Central memory CD8-positive, alpha-beta T cell (primary cell): ENCODE measurements around the gene KRTAP10-2.
"Not testable (repeated sequence)": the region's sequence is repeated elsewhere in the genome, so short reads cannot be mapped to it uniquely, and the experiment has no call there.

Experiments used
- ATAC-seq: fragments of 150-1000 bp; cut with Tn5 transposase; replicated peaks from 2 replicates; pipeline ENCODE4 v1.10.0; 2022; ENCODE audit warnings: mild to moderate bottlenecking, moderate FRiP score, moderate number of reproducible peaks; ENCODE audit not compliant: poor library complexity, severe bottlenecking; ENCODE audit errors: extremely low read depth
- DNase-seq, 2 donors: peaks; one replicate each; pipeline ENCODE4 v3.0.0; 2021; ENCODE audit warnings: low spot score in 2 of 2
- H3K27ac Mint-ChIP-seq: one replicate; pipeline ENCODE4 v1.8.0; 2022; ENCODE audit warnings: low read depth, mild to moderate bottlenecking, moderate library complexity, mixed read lengths
- H3K27me3 Mint-ChIP-seq: one replicate; pipeline ENCODE4 v1.8.0; 2022; ENCODE audit warnings: mixed read lengths
- H3K36me3 Mint-ChIP-seq: one replicate; pipeline ENCODE4 v1.8.0; 2022; ENCODE audit warnings: mild to moderate bottlenecking, moderate library complexity, mixed read lengths; ENCODE audit not compliant: insufficient read depth
- H3K4me1 Mint-ChIP-seq: one replicate; pipeline ENCODE4 v1.8.0; 2022; ENCODE audit warnings: mixed read lengths
- H3K4me3 Mint-ChIP-seq: one replicate; pipeline ENCODE4 v1.8.0; 2022; ENCODE audit warnings: mild to moderate bottlenecking, moderate library complexity, mixed read lengths
- H3K9me3 Mint-ChIP-seq: one replicate; pipeline ENCODE4 v1.8.0; 2022; ENCODE audit warnings: mixed read lengths

The KRTAP10-2 gene

GRCh38 chr21:44590897-44591800 is 39.8 kb upstream of the KRTAP10-2 start:
- H3K27ac Mint-ChIP-seq, DNase-seq, H3K9me3 Mint-ChIP-seq, ATAC-seq, H3K4me3 Mint-ChIP-seq, H3K36me3 Mint-ChIP-seq: not testable (repeated sequence)
- Mint-ChIP-seq H3K4me1 (peaks cover 10% of the 10 kb centered on the region), H3K27me3 (peaks cover 35% of the 10 kb centered on the region)

DNA sequence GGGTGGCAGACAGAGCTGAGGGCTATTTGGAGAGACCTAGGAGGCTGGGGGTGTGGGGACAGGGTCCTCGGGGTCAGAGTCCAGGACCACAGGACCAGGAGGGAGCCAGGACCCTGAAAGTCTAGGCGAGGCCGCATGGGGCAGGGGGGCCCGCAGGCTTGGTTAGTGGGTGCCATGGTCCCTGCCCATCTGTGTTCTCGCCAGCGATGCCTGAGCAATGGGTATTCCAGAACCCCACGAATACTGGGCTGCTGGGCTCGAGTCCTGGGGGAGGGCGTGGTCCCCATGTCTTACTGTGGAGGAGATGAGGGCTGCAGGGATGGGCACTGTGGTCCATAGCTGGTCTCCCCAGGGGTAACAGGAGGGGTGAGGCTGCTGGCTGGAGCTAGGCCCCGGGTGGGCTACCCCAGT is 39.0 kb upstream of the KRTAP10-2 start:
- Mint-ChIP-seq H3K4me1 (peaks cover 8% of the 10 kb centered on the region), H3K27me3 (peaks cover 44% of the 10 kb centered on the region), H3K9me3 (peaks cover 5% of the 10 kb centered on the region), H3K4me3 (no peak overlapping the region), H3K36me3 (peaks cover 4% of the 10 kb centered on the region), H3K27ac (peak overlapping the region; percentile 35)
- ATAC-seq (no peak), DNase-seq (no peak)

DNA sequence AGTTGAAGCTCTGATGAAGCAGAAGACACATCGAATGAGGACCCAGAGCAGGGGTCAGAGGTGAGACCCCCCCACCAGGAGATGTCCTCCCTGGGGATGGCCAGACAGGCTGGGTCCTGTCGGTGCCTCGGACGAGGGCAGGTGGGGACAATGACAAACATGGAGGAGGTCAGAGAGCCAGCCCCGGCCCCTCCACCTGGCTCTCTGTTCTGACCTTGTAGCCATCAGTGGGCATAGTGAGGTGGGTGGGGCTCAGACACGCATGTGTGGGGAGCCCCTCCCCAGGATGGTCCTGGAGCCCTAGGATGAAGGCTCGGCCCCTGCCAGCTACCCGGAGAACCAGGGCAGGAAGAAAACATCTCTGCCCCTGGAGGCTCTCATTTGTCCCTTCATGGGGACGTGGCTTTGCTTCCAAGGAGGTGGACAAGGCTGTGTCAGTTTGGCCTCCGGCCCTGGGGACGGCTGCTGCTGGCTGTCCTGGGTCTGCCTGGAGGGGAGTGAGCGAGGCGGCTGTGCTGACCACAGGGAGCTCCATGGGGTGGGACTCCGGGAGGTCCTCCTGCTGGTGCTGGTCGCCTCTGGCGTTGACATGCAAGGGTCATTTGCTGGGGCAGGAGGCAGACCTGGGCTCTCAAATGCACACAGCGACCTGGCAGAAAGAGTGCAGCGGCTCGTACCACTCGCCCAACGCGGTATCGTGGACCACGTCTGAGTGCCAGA is 38.4 kb upstream of the KRTAP10-2 start:
- Mint-ChIP-seq H3K27me3 (peaks cover 49% of the 10 kb centered on the region), H3K4me1 (peaks cover 4% of the 10 kb centered on the region), H3K9me3 (peaks cover 5% of the 10 kb centered on the region), H3K36me3 (peaks cover 4% of the 10 kb centered on the region), H3K27ac (peak overlapping the region; percentile 35), H3K4me3 (no peak overlapping the region)
- no peak for ATAC-seq
- no peak for DNase-seq

DNA sequence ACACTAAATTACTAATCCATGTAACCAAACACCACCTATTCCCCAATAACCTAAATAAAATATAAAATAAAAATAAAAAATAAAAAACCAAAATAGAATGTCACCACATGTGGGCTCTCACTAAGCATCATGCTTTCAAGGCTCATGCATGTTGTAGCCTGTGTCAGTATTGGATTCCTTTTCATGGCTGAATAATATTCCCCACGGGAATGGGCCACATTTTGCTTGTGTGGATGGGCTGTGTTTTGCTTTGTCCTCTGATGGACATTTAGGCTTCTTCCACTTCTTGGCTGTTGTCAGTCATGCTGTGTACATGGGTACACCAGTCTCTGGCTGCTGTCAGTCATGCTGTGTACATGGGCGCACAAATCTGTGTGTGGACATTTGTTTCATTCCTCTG is 37.8 kb upstream of the KRTAP10-2 start:
- peaks cover 4% of the 10 kb centered on the region for H3K36me3 Mint-ChIP-seq
- DNase-seq (no peak), ATAC-seq (no peak)
- no peak overlapping the region for H3K4me3 Mint-ChIP-seq
- peaks cover 5% of the 10 kb centered on the region for H3K9me3 Mint-ChIP-seq
- H3K4me1 Mint-ChIP-seq: peaks cover 4% of the 10 kb centered on the region
- peaks cover 56% of the 10 kb centered on the region for H3K27me3 Mint-ChIP-seq
- H3K27ac Mint-ChIP-seq: no peak overlapping the region

DNA sequence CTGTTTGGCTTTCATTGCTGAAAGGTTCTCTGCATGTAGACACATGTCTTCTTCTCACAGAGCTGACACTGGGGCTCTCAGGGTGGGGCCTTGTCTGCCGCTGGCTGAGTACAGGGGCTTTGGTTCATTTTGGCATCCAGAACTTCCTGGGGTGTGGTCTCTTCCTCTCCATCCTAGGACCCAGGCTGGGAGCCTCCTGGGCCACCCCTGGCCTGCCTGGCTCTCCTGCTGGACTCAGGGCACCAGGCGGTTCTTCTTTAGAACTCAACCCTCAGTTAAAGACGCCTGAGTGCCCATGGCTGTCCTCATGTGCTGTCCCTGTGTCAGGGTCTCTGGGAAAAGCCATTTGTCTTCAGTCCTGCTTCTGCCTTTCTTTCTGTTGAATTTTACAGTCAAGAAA is 34.6 kb upstream of the KRTAP10-2 start:
- peaks cover 18% of the 10 kb centered on the region for H3K9me3 Mint-ChIP-seq
- no peak overlapping the region for H3K4me3 Mint-ChIP-seq
- no peak overlapping the region for H3K27ac Mint-ChIP-seq
- peaks cover 71% of the 10 kb centered on the region for H3K27me3 Mint-ChIP-seq
- H3K4me1 Mint-ChIP-seq: no peaks in the 10 kb centered on the region
- DNase-seq (no peak), ATAC-seq (no peak)
- peaks cover 2% of the 10 kb centered on the region for H3K36me3 Mint-ChIP-seq

- Mint-ChIP-seq H3K27ac (no peak overlapping the region), H3K27me3 (peaks cover 59% of the 10 kb centered on the region), H3K4me1 (peaks cover 5% of the 10 kb centered on the region), H3K36me3 (no peaks in the 10 kb centered on the region), H3K4me3 (no peak overlapping the region), H3K9me3 (peaks cover 19% of the 10 kb centered on the region)
- DNase-seq (no peak), ATAC-seq (peak; percentile 54)
These were observed 32.5 kb upstream of the KRTAP10-2 start for GRCh38 chr21:44583800-44584147.

DNA sequence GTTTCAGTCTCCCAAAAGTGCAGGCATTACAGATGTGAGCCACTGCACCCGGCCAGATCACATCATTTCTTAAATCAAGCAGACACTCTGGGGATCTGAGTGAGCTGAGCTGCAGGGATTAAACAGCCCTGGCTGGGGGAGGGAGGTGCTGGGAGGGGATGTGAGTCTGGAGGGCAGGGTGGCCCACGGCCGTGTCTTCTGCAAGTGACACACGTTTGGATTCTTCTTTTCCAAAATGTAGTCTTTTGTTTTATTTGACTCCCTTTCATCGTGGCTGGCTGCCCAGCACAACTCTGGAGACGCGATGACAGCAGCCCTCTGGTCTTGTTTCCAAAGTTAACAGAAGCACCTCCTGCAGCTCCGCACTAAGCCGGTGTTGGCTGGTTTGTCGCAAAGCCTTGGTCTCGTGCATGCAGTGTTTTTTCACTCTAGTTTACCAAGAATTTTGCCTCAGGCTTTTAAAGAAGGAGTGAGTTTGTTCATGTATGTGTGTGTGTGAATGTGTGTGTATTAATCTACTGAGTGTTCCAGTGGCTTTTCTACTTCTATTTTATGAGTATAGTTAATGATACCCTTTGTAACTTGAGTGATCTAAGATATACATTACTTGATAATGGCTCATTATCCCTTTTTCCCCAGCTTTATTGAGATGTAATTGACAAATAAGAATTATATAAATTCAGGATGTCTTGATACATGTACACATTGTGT is 31.9 kb upstream of the KRTAP10-2 start:
- H3K36me3 Mint-ChIP-seq: no peaks in the 10 kb centered on the region
- peaks cover 57% of the 10 kb centered on the region for H3K27me3 Mint-ChIP-seq
- DNase-seq (no peak), ATAC-seq (no peak)
- H3K4me3 Mint-ChIP-seq: no peak overlapping the region
- no peak overlapping the region for H3K27ac Mint-ChIP-seq
- H3K9me3 Mint-ChIP-seq: peaks cover 19% of the 10 kb centered on the region
- H3K4me1 Mint-ChIP-seq: peaks cover 5% of the 10 kb centered on the region

- no peaks in the 10 kb centered on the region for H3K36me3 Mint-ChIP-seq
- peaks cover 45% of the 10 kb centered on the region for H3K27me3 Mint-ChIP-seq
- no peak overlapping the region for H3K27ac Mint-ChIP-seq
- peaks cover 5% of the 10 kb centered on the region for H3K4me1 Mint-ChIP-seq
- ATAC-seq (no peak), DNase-seq (no peak)
- H3K9me3 Mint-ChIP-seq: peaks cover 19% of the 10 kb centered on the region
- no peak overlapping the region for H3K4me3 Mint-ChIP-seq
These were observed 30.8 kb upstream of the KRTAP10-2 start for GRCh38 chr21:44582055-44582454.

- ATAC-seq: no peak
- H3K27ac Mint-ChIP-seq: no peak overlapping the region
- H3K27me3 Mint-ChIP-seq: peaks cover 36% of the 10 kb centered on the region
- DNase-seq: no peak
- peaks cover 5% of the 10 kb centered on the region for H3K4me1 Mint-ChIP-seq
- no peak overlapping the region for H3K4me3 Mint-ChIP-seq
- no peaks in the 10 kb centered on the region for H3K36me3 Mint-ChIP-seq
- H3K9me3 Mint-ChIP-seq: peaks cover 22% of the 10 kb centered on the region
These were observed 29.9 kb upstream of the KRTAP10-2 start for GRCh38 chr21:44581158-44581557.

DNA sequence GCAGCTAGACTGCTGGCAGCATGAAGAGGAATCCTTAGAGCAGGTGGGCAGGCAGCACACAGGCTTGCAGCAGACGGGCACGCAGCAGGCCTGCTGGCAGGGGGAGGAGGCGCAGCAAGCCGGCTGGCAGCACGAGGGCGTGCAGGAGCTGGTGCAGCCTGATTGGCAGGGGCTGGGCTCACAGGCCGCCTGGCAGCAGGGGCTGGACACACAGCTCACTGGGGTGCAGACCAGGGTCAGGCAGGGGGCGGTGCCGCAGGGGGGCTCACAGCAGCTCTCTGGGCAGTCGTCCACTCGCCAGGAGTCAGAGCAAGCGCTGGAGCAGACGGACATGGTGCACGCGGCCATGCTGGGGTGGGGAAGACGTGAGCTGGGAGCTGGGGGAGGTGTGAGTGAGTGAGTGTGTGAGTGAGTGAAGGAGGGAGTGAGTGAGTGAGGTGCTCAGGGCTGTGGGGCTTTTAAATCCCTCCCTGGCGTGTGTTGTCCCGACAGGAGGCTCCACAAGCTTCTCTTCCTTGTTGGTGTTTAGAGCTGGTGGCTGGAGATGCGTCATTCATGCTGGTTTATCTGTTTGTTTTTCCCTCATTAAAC is 29.0 kb upstream of the KRTAP10-2 start, which contains the start of gene KRTAP10-5:
KRTAP10-5 (minus strand) TSS at position 374 of the 591 bp plus-strand sequence; CDS start at position 348, 26 bp downstream.
- H3K4me1 Mint-ChIP-seq, DNase-seq, ATAC-seq, H3K27ac Mint-ChIP-seq, H3K4me3 Mint-ChIP-seq, H3K36me3 Mint-ChIP-seq: not testable (repeated sequence)
- peaks cover 17% of the 10 kb centered on the region for H3K9me3 Mint-ChIP-seq
- H3K27me3 Mint-ChIP-seq: peaks cover 31% of the 10 kb centered on the region

DNA sequence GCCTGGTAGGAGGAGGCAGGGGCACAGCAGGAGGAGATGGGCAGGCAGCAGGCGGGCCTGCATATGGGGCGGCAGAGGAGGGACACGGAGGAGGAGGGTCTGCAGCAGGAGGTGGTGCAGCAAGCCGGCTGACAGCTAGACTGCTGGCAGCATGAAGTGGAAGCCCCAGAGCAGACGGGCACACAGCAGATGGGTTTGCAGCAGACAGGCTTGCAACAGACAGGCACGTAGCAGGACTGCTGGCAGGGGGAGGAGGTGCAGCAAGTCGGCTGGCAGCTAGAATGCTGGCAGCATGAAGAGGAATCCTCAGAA is 28.5 kb upstream of the KRTAP10-2 start:
- H3K9me3 Mint-ChIP-seq: peaks cover 17% of the 10 kb centered on the region
- no peak for DNase-seq
- H3K27ac Mint-ChIP-seq: no peak overlapping the region
- ATAC-seq: no peak
- no peak overlapping the region for H3K4me3 Mint-ChIP-seq
- H3K27me3 Mint-ChIP-seq: peaks cover 31% of the 10 kb centered on the region
- peaks cover 8% of the 10 kb centered on the region for H3K4me1 Mint-ChIP-seq
- no peaks in the 10 kb centered on the region for H3K36me3 Mint-ChIP-seq

DNA sequence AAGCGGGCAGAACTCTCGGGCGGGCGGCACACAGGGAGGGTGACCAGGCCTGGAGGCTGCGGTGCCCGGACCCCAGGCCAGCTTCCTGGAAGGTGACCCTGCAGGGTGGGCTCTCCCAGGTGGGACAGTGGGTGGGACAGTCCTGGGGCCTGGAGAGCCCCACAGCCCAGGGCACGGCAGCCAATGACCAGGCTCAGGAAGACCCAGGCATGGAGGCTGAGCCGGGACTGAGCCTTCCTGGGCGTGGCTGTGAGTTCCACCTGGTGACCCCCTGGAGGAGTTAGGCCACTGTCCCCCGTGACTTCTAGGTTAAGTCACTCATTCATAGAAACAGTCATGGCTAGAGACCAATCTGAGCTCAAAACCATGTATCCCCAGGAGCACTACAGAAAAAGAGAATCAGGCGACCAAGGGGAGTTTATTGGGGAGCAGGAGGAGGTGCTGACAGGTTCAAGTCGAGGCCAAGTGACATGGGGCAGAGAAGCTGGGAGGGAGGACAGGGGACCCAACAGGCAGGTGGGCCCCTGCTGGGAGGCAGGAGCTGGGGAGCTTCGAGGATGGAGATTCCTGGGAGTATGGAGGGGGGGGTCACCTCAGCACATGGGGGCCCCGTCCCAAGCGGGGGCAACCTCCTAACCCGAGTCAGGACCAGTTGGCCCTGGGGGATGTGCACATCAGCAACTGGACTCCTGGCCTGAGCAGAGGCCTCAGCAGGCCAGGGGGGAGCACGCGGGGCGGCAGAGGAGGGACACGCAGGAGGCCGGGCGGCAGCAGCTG is 27.9 kb upstream of the KRTAP10-2 start:
- Mint-ChIP-seq H3K36me3 (no peaks in the 10 kb centered on the region), H3K9me3 (peaks cover 17% of the 10 kb centered on the region), H3K27ac (no peak overlapping the region), H3K4me3 (no peak overlapping the region), H3K27me3 (peaks cover 31% of the 10 kb centered on the region), H3K4me1 (peaks cover 14% of the 10 kb centered on the region)
- DNase-seq (no peak), ATAC-seq (no peak)
